ENCODE data around the gene TRIM24. TPM values are rescaled to one million over a fixed set of nuclear protein-coding genes. Genes with fewer than 3 reads are reported as not detected.

Gene TRIM24
- total and polyA plus RNA-seq, 10 of the 15 experiments (the other 5 are each of a cell fraction or from before 2014, with no cell fraction given), result 4.6 to 23.5 (median 13.6) TPM

- ChIA-PET RAD21 (ENCODE audit: unreplicated experiment) (interaction anchor here (0.6 to 2.1 kb wide), 7 partner anchors 8 to 583 kb away, joined by 3 to 17 read pairs (median 3); no protein-coding TSS in a partner anchor), CTCF (interaction anchor here (0.8 to 2.6 kb wide), 3 partner anchors 10 to 19 kb away, joined by 3 to 9 read pairs (median 4); partner anchors contain the start of gene TRIM24), POLR2A (interaction anchor here (0.8 to 5.1 kb wide), 5 partner anchors 8 to 20 kb away, joined by 3 to 31 read pairs (median 4); no protein-coding TSS in a partner anchor), SMC1A (ENCODE audit: uncharacterized antibody, unreplicated experiment) (interaction anchor here (0.5 to 7.4 kb wide), 11 partner anchors 9 to 317 kb away, joined by 3 to 67 read pairs (median 4); no protein-coding TSS in a partner anchor)
- DNase-seq (ENCODE audit: low read depth, low spot score), result peak; percentile 40
- Histone ChIP-seq H3K4me2 (ENCODE audit: control insufficient read depth, insufficient read depth) (peak overlapping the region; percentile 77), H3K9ac (ENCODE audit: control insufficient read depth, insufficient read depth, low read length) (no peak overlapping the region), H3K79me2 (ENCODE audit: control insufficient read depth, insufficient read depth, low read length) (peaks cover 54% of the 10 kb centered on the region), H3K27me3 (replicated peaks in 1 of 2; ENCODE audit: control insufficient read depth in 2 of 2, insufficient read depth in 2 of 2, low read length in 1 of 2) (no peaks in the 10 kb centered on the region), H2AFZ (ENCODE audit: control insufficient read depth, low read depth, low read length) (no peak overlapping the region), H3K9me3 (replicated peaks; ENCODE audit: control insufficient read depth, insufficient read depth, low read length) (no peaks in the 10 kb centered on the region; the same call in 2 of the 3 replicates), H3K4me3 (peak overlapping the region; percentile 33; the same call in 1 of the 2 replicates), H4K20me1 (ENCODE audit: control insufficient read depth, insufficient read depth) (no peaks in the 10 kb centered on the region), H3K36me3 (ENCODE audit: control insufficient read depth in 2 of 2, insufficient read depth in 2 of 2, low read length in 1 of 2) (no peaks in the 10 kb centered on the region), H3K27ac (ENCODE audit: control insufficient read depth, insufficient read depth) (peak overlapping the region; percentile 53), H3K4me1 (ENCODE audit: control insufficient read depth, insufficient read depth, low read length) (peaks cover 11% of the 10 kb centered on the region)
- in situ Hi-C loops (cut with MboI) (no loop called here), intact Hi-C loops (cut with micrococcal nuclease; ENCODE audit: unreplicated experiment) (no loop called here)
- TF ChIP-seq MTA2 (IDR thresholded peaks at IDR 0.05; ENCODE audit: low read depth), result peak; percentile 84
- TF ChIP-seq, protein P1, sequence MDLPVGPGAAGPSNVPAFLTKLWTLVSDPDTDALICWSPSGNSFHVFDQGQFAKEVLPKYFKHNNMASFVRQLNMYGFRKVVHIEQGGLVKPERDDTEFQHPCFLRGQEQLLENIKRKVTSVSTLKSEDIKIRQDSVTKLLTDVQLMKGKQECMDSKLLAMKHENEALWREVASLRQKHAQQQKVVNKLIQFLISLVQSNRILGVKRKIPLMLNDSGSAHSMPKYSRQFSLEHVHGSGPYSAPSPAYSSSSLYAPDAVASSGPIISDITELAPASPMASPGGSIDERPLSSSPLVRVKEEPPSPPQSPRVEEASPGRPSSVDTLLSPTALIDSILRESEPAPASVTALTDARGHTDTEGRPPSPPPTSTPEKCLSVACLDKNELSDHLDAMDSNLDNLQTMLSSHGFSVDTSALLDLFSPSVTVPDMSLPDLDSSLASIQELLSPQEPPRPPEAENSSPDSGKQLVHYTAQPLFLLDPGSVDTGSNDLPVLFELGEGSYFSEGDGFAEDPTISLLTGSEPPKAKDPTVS (IDR thresholded peaks at IDR 0.05; ENCODE audit: low read depth, low read length), result no peak
- TF ChIP-seq, protein P2, sequence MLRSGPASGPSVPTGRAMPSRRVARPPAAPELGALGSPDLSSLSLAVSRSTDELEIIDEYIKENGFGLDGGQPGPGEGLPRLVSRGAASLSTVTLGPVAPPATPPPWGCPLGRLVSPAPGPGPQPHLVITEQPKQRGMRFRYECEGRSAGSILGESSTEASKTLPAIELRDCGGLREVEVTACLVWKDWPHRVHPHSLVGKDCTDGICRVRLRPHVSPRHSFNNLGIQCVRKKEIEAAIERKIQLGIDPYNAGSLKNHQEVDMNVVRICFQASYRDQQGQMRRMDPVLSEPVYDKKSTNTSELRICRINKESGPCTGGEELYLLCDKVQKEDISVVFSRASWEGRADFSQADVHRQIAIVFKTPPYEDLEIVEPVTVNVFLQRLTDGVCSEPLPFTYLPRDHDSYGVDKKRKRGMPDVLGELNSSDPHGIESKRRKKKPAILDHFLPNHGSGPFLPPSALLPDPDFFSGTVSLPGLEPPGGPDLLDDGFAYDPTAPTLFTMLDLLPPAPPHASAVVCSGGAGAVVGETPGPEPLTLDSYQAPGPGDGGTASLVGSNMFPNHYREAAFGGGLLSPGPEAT (IDR thresholded peaks at IDR 0.05; ENCODE audit: low read depth), result peak; percentile 55; the same call in 1 of the 2 replicates
- TF ChIP-seq CHD2 (IDR thresholded peaks at IDR 0.05; ENCODE audit: borderline replicate concordance, low read depth, low read length), result no peak
- TF ChIP-seq NR2F1 (conservative IDR thresholded peaks at IDR 0.05), result peak; percentile 54
- TF ChIP-seq RUNX3 (IDR thresholded peaks at IDR 0.05; ENCODE audit: low read length), result peak; percentile 71
- TF ChIP-seq JUNB (IDR thresholded peaks at IDR 0.05), result peak; percentile 41; the same call in 1 of the 2 replicates
- no peak for TF ChIP-seq KLF5 (IDR thresholded peaks at IDR 0.05; ENCODE audit: partially characterized antibody)
- peak; percentile 69; the same call in 1 of the 2 replicates for TF ChIP-seq BCL11A (IDR thresholded peaks at IDR 0.05; ENCODE audit: low read depth, low read length)
- no peak for TF ChIP-seq RFX5 (IDR thresholded peaks at IDR 0.05; ENCODE audit: low read depth, low read length)
- 0 out of 2 replicates have a peak, but pooled peaks have one; percentile 32 for TF ChIP-seq DPF2 (IDR thresholded peaks at IDR 0.05)
- TF ChIP-seq EP300 (IDR thresholded peaks at IDR 0.05; ENCODE audit: borderline replicate concordance in 1 of 2, control insufficient read depth in 1 of 2, low read depth in 2 of 2, low read length in 2 of 2), result 0 out of 4 replicates have a peak, but pooled peaks of 1 of the 2 experiments have one; percentile 33
- TF ChIP-seq BACH1 (IDR thresholded peaks at IDR 0.05; ENCODE audit: borderline replicate concordance), result no peak
- 0 out of 4 replicates have a peak, but pooled peaks of 1 of the 2 experiments have one; percentile 17 for TF ChIP-seq ETV6 (conservative IDR thresholded peaks at IDR 0.05 in 1 of 2, IDR thresholded peaks at IDR 0.05 in 1 of 2; ENCODE audit: borderline replicate concordance in 1 of 2, low read depth in 1 of 2)
- no peak for TF ChIP-seq KDM1A (IDR thresholded peaks at IDR 0.05; ENCODE audit: borderline replicate concordance)
- TF ChIP-seq, protein P3, sequence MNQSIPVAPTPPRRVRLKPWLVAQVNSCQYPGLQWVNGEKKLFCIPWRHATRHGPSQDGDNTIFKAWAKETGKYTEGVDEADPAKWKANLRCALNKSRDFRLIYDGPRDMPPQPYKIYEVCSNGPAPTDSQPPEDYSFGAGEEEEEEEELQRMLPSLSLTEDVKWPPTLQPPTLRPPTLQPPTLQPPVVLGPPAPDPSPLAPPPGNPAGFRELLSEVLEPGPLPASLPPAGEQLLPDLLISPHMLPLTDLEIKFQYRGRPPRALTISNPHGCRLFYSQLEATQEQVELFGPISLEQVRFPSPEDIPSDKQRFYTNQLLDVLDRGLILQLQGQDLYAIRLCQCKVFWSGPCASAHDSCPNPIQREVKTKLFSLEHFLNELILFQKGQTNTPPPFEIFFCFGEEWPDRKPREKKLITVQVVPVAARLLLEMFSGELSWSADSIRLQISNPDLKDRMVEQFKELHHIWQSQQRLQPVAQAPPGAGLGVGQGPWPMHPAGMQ (IDR thresholded peaks at IDR 0.05; ENCODE audit: borderline replicate concordance), result no peak
- peak; percentile 82 for FAIRE-seq
- WGBS (ENCODE audit: insufficient coverage, insufficient replicate concordance, low lambda C conversion rate, missing lambda C conversion rate), result 53% methylated on average over 1 of the region's 1 CpG
- BruUV-seq (replicated peaks), result no TSS peak
- ATAC-seq, result peak; percentile 92
Measured at GRCh38 chr7:138478499-138478908, 18.4 kb downstream of the TRIM24 start.

Data from GM12878 (cell line).